Amniotic epithelial cell (primary cell): ENCODE results near the gene DENND4A.
A peak's percentile ranks its signal among the peaks of the same experiment; 100 is the strongest.
"Not testable (repeated sequence)": the region's sequence is repeated elsewhere in the genome, so short reads cannot be mapped to it uniquely, and the experiment has no call there.

Source experiments
- DNase-seq: peaks from one replicate; pipeline ENCODE4 v3.0.0-alpha.2; 2010; ENCODE audit warnings: low read depth

The DENND4A gene

GRCh38 chr15:65757256-65757655 lies 34.8 kb downstream of the DENND4A start:
- peak; percentile 72 for DNase-seq

GRCh38 chr15:65752151-65752700 lies 39.9 kb downstream of the DENND4A start:
- peak; percentile 63 for DNase-seq

- no peak for DNase-seq
Measured at GRCh38 chr15:65751431-65751830, 40.7 kb downstream of the DENND4A start.

GRCh38 chr15:65747265-65747664 lies 44.8 kb downstream of the DENND4A start:
- DNase-seq: no peak

- DNase-seq: peak; percentile 17
Measured at GRCh38 chr15:65743637-65744252, 48.3 kb downstream of the DENND4A start.

GRCh38 chr15:65740148-65740547 lies 51.9 kb downstream of the DENND4A start:
- DNase-seq: no peak

GRCh38 chr15:65738649-65739048 lies 53.4 kb downstream of the DENND4A start:
- no peak for DNase-seq

GRCh38 chr15:65733599-65733998 lies 58.5 kb downstream of the DENND4A start:
- not testable (repeated sequence) for DNase-seq

- no peak for DNase-seq
Measured at GRCh38 chr15:65732698-65733097, 59.4 kb downstream of the DENND4A start.

GRCh38 chr15:65731926-65732325 lies 60.2 kb downstream of the DENND4A start:
- DNase-seq: no peak

GRCh38 chr15:65730549-65731172 lies 61.4 kb downstream of the DENND4A start:
- DNase-seq: peak; percentile 19

- no peak for DNase-seq
Measured at GRCh38 chr15:65724464-65725215, 67.5 kb downstream of the DENND4A start.

GRCh38 chr15:65723876-65724275 lies 68.2 kb downstream of the DENND4A start:
- DNase-seq: no peak

- DNase-seq: no peak
Measured at GRCh38 chr15:65722191-65722590, 69.9 kb downstream of the DENND4A start.

GRCh38 chr15:65712415-65712814 lies 79.7 kb downstream of the DENND4A start:
- DNase-seq: no peak

- peak; percentile 72 for DNase-seq
Measured at GRCh38 chr15:65695081-65695480, 97.0 kb downstream of the DENND4A start.

- no peak for DNase-seq
Measured at GRCh38 chr15:65690778-65691177, 101.3 kb downstream of the DENND4A start.

- no peak for DNase-seq
Measured at GRCh38 chr15:65690173-65690572, 101.9 kb downstream of the DENND4A start.

GRCh38 chr15:65688462-65688861 lies 103.6 kb downstream of the DENND4A start:
- DNase-seq: no peak

- DNase-seq: no peak
Measured at GRCh38 chr15:65682404-65682911, 109.6 kb downstream of the DENND4A start.

- no peak for DNase-seq
Measured at GRCh38 chr15:65680544-65680943, 111.5 kb downstream of the DENND4A start.

- DNase-seq: no peak
Measured at GRCh38 chr15:65676123-65676522, 116.0 kb downstream of the DENND4A start.

- DNase-seq: no peak
Measured at GRCh38 chr15:65675551-65675950, 116.5 kb downstream of the DENND4A start.
